Measurements from ENCODE around the gene BPIFB3. TPM values are rescaled to one million over a fixed set of nuclear protein-coding genes. Genes with fewer than 3 reads are reported as not detected.
"Not testable (repeated sequence)": the region's sequence is repeated elsewhere in the genome, so short reads cannot be mapped to it uniquely, and the experiment has no call there.

The BPIFB3 gene
- total and polyA plus RNA-seq, 2 of the 13 experiments (the other 11 are each of a cell fraction or from before 2014, with no cell fraction given) = 0.09 TPM; not detected in 1

DNA sequence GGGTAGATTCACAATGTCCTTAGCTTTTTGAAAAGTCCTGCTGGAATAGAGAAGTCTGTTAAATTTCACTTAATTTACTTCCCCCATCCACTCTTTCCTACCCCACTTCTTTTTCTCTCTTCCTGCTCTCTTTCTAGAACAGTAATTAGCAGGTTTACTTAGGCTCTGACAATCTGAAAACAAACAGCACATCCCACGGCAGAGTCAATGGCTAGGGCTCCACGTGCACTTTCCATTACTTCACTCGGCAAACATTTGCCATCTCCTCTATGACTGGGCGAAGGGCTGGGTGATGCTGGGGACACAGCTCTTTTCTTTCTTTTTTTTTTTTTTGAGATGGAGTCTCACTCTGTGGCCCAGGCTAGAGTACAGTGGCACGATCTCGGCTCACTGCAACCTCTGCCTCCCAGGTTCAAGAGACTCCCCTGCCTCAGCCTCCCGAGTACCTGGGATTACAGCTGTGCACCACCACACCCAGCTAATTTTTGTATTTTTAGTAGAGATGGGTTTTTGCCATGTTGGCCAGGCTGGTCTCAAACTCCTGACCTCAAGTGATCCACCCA lies 52.4 kb downstream of the BPIFB3 start (continued):
- TF ChIP-seq, protein P1, sequence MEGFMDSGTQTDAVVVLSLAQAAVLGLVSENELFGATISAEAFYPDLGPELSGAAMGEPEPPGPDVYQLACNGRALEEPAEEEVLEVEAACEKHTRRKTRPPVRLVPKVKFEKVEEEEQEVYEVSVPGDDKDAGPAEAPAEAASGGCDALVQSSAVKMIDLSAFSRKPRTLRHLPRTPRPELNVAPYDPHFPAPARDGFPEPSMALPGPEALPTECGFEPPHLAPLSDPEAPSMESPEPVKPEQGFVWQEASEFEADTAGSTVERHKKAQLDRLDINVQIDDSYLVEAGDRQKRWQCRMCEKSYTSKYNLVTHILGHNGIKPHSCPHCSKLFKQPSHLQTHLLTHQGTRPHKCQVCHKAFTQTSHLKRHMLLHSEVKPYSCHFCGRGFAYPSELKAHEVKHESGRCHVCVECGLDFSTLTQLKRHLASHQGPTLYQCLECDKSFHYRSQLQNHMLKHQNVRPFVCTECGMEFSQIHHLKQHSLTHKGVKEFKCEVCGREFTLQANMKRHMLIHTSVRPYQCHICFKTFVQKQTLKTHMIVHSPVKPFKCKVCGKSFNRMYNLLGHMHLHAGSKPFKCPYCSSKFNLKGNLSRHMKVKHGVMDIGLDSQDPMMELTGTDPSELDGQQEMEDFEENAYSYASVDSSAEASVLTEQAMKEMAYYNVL (CRISPR knock-in tag; IDR thresholded peaks at IDR 0.05; ENCODE audit: borderline replicate concordance) = peak; percentile 96; the same call in 1 of the 2 replicates
- TF ChIP-seq GATAD1 (CRISPR knock-in tag; IDR thresholded peaks at IDR 0.05) (peak; percentile 42; the same call in 1 of the 2 replicates), ELF1 (CRISPR knock-in tag; IDR thresholded peaks at IDR 0.05) (peak; percentile 25; the same call in 1 of the 2 replicates), HHEX (CRISPR knock-in tag; IDR thresholded peaks at IDR 0.05) (peak; percentile 89), HNRNPK (IDR thresholded peaks at IDR 0.05; ENCODE audit: low read depth, low read length, poor library complexity, severe bottlenecking) (peak; percentile 13), HOXA3 (CRISPR knock-in tag; IDR thresholded peaks at IDR 0.05) (peak; percentile 55; the same call in 1 of the 2 replicates), HDAC1 (CRISPR knock-in tag; IDR thresholded peaks at IDR 0.05) (peak; percentile 49; the same call in 1 of the 2 replicates), FOXP1 (CRISPR knock-in tag; IDR thresholded peaks at IDR 0.05) (peak; percentile 77), MIXL1 (CRISPR knock-in tag; IDR thresholded peaks at IDR 0.05) (peak; percentile 92), JUN (CRISPR knock-in tag; IDR thresholded peaks at IDR 0.05) (peak; percentile 81), ZNF746 (CRISPR knock-in tag; IDR thresholded peaks at IDR 0.05) (0 out of 2 replicates have a peak, but pooled peaks have one; percentile 34), NFYC (CRISPR knock-in tag; IDR thresholded peaks at IDR 0.05) (0 out of 2 replicates have a peak, but pooled peaks have one; percentile 31), TBL1XR1 (IDR thresholded peaks at IDR 0.05; ENCODE audit: borderline replicate concordance, low read length, partially characterized antibody) (peak; percentile 47)
- TF ChIP-seq, protein P2, sequence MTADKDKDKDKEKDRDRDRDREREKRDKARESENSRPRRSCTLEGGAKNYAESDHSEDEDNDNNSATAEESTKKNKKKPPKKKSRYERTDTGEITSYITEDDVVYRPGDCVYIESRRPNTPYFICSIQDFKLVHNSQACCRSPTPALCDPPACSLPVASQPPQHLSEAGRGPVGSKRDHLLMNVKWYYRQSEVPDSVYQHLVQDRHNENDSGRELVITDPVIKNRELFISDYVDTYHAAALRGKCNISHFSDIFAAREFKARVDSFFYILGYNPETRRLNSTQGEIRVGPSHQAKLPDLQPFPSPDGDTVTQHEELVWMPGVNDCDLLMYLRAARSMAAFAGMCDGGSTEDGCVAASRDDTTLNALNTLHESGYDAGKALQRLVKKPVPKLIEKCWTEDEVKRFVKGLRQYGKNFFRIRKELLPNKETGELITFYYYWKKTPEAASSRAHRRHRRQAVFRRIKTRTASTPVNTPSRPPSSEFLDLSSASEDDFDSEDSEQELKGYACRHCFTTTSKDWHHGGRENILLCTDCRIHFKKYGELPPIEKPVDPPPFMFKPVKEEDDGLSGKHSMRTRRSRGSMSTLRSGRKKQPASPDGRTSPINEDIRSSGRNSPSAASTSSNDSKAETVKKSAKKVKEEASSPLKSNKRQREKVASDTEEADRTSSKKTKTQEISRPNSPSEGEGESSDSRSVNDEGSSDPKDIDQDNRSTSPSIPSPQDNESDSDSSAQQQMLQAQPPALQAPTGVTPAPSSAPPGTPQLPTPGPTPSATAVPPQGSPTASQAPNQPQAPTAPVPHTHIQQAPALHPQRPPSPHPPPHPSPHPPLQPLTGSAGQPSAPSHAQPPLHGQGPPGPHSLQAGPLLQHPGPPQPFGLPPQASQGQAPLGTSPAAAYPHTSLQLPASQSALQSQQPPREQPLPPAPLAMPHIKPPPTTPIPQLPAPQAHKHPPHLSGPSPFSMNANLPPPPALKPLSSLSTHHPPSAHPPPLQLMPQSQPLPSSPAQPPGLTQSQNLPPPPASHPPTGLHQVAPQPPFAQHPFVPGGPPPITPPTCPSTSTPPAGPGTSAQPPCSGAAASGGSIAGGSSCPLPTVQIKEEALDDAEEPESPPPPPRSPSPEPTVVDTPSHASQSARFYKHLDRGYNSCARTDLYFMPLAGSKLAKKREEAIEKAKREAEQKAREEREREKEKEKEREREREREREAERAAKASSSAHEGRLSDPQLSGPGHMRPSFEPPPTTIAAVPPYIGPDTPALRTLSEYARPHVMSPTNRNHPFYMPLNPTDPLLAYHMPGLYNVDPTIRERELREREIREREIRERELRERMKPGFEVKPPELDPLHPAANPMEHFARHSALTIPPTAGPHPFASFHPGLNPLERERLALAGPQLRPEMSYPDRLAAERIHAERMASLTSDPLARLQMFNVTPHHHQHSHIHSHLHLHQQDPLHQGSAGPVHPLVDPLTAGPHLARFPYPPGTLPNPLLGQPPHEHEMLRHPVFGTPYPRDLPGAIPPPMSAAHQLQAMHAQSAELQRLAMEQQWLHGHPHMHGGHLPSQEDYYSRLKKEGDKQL (CRISPR knock-in tag; IDR thresholded peaks at IDR 0.05; ENCODE audit: low read depth) = peak; percentile 70; the same call in 1 of the 2 replicates
- TF ChIP-seq, protein P3, sequence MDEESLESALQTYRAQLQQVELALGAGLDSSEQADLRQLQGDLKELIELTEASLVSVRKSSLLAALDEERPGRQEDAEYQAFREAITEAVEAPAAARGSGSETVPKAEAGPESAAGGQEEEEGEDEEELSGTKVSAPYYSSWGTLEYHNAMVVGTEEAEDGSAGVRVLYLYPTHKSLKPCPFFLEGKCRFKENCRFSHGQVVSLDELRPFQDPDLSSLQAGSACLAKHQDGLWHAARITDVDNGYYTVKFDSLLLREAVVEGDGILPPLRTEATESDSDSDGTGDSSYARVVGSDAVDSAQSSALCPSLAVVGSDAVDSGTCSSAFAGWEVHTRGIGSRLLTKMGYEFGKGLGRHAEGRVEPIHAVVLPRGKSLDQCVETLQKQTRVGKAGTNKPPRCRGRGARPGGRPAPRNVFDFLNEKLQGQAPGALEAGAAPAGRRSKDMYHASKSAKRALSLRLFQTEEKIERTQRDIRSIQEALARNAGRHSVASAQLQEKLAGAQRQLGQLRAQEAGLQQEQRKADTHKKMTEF (CRISPR knock-in tag; IDR thresholded peaks at IDR 0.05) = peak; percentile 70; the same call in 1 of the 2 replicates
- not testable (repeated sequence) for TF ChIP-seq FOXP1 (IDR thresholded peaks at IDR 0.05)
- TF ChIP-seq, protein P4, sequence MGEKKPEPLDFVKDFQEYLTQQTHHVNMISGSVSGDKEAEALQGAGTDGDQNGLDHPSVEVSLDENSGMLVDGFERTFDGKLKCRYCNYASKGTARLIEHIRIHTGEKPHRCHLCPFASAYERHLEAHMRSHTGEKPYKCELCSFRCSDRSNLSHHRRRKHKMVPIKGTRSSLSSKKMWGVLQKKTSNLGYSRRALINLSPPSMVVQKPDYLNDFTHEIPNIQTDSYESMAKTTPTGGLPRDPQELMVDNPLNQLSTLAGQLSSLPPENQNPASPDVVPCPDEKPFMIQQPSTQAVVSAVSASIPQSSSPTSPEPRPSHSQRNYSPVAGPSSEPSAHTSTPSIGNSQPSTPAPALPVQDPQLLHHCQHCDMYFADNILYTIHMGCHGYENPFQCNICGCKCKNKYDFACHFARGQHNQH (CRISPR knock-in tag; IDR thresholded peaks at IDR 0.05) = 0 out of 2 replicates have a peak, but pooled peaks have one; percentile 55
- TF ChIP-seq, protein P5, sequence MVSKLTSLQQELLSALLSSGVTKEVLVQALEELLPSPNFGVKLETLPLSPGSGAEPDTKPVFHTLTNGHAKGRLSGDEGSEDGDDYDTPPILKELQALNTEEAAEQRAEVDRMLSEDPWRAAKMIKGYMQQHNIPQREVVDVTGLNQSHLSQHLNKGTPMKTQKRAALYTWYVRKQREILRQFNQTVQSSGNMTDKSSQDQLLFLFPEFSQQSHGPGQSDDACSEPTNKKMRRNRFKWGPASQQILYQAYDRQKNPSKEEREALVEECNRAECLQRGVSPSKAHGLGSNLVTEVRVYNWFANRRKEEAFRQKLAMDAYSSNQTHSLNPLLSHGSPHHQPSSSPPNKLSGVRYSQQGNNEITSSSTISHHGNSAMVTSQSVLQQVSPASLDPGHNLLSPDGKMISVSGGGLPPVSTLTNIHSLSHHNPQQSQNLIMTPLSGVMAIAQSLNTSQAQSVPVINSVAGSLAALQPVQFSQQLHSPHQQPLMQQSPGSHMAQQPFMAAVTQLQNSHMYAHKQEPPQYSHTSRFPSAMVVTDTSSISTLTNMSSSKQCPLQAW (CRISPR knock-in tag; IDR thresholded peaks at IDR 0.05) = peak; percentile 76
